Esophagus mucosa (tissue), 1 donor: ENCODE results near the gene ROBO1. TPM values are rescaled to one million over a fixed set of nuclear protein-coding genes. Genes with fewer than 3 reads are reported as not detected.
A peak's percentile ranks its signal among the peaks of the same experiment; 100 is the strongest.

ENCODE experiments used
- ATAC-seq: fragments of 200-7000 bp; cut with Tn5 transposase; one replicate; pipeline ENCODE4 v1.9.1; 2020
- total RNA-seq: library from RNA; stranded (reverse); gene quantifications from one replicate; pipeline ENCODE4 v1.2.4, GENCODE V29; 2023
- donor health status: DM: yes; HTN: yes; CAD: no.

The ROBO1 gene
- total RNA-seq, 1 donor from 2014 or later, result 52.4 TPM

GRCh38 chr3:78601249-78601648 is 1166.5 kb downstream of the ROBO1 start:
- ATAC-seq, result no peak

GRCh38 chr3:78589778-78590177 is 1178.0 kb downstream of the ROBO1 start:
- ATAC-seq, result no peak

GRCh38 chr3:78588906-78589621 is 1178.7 kb downstream of the ROBO1 start:
- no peak for ATAC-seq

- peak; percentile 32 for ATAC-seq
Measured at GRCh38 chr3:78580681-78581080, 1187.1 kb downstream of the ROBO1 start.

GRCh38 chr3:78571486-78571885 is 1196.3 kb downstream of the ROBO1 start:
- peak; percentile 85 for ATAC-seq

GRCh38 chr3:78570496-78570895 is 1197.3 kb downstream of the ROBO1 start:
- ATAC-seq, result peak; percentile 92

GRCh38 chr3:78569804-78570203 is 1198.0 kb downstream of the ROBO1 start:
- no peak for ATAC-seq

GRCh38 chr3:78565712-78566111 is 1202.1 kb downstream of the ROBO1 start:
- ATAC-seq, result peak; percentile 82

- no peak for ATAC-seq
Measured at GRCh38 chr3:78562328-78562727, 1205.5 kb downstream of the ROBO1 start.
